ENCODE data around the gene SBK1.
A peak's percentile ranks its signal among the peaks of the same experiment; 100 is the strongest.
"Not testable (repeated sequence)": the region's sequence is repeated elsewhere in the genome, so short reads cannot be mapped to it uniquely, and the experiment has no call there.

Gene SBK1

DNA sequence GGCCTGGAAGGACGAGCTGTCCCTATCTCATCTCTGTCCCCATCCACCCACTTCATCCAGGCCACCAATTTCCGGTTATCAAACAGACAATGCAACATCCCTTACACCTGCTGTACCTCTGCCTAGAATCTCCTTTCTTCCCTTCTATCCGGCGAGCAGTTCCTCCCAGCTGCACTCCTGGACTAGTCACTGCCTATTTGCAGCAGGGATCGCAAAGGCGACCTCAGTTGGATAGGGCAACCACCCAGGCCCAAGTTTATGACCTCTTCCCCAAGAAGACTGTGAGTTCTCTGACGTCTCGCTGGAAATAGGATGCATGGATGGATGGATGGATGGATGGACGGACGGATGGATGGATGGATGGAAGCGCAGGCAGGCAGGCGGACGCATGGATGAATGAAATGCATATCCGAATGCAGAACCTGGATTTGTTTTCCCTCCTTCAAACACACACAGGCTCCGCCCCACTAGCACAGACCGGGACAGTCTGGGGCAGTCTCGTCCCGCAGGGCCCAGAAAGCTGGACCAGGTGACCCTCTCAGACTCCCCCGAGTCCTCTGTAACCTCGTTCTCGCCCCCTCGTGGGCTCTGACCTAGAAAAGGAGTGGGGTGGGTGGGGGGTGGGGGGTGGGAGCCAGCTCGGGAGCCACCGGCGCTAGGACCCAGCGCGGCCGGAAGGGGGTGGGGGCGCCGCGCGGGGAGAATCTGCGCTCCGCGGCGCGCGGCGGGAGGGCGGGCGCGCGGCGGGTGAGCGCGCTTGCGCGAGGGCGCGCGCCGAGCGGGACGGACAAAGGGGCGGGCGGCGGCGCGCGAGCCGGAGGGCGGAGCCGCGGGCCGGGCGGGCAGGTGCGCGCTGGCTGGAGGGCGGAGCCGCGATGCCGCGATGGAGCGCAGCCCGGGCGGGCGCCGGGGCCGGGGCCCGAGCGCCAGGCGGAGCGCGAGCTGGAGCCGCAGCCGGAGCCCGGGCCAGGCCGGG lies at the start of gene SBK1:
Gene SBK1 (plus strand): TSS at position 875 of the 976 bp plus-strand sequence. CDS start 24,867 bp downstream, outside the sequence.
- DNase-seq: peak; percentile 61

DNA sequence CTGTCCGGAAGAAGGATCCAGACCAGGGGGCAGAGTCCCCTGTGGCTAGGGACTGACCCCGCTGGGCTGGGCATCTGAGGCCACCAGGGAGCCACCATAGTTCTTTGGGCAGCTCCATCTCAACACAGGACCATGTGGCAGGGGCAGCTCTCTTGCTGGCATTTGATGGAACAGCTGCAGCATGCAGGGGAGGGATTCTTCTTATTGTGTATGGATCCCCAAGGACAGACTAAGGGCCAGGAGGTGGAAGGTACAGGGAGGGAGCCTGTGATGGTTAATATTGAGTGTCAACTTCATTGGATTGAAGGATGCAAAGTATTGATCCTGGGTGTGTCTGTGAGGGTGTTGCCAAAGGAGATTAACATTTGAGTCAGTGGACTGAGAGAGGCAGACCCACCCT lies 42.8 kb upstream of the SBK1 start:
- not testable (repeated sequence) for DNase-seq

DNA sequence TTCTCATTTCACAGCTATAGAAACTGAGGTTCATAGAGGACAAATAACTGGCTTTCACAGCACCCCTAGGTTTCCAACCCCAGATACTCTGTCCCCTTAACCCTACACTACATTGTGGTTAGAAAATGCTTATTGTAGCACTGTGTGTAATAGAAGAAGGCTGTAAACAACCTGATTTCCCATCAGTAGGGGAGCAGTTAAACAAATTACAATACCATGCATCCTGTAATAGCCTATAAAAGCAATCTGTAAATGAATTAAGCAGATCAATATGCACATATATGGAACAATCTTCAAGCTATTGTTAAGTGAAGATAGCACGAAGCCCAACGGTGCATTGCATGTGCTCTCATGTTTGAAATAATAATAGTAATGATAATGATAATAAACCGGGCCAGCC lies 41.3 kb upstream of the SBK1 start:
- no peak for DNase-seq

DNA sequence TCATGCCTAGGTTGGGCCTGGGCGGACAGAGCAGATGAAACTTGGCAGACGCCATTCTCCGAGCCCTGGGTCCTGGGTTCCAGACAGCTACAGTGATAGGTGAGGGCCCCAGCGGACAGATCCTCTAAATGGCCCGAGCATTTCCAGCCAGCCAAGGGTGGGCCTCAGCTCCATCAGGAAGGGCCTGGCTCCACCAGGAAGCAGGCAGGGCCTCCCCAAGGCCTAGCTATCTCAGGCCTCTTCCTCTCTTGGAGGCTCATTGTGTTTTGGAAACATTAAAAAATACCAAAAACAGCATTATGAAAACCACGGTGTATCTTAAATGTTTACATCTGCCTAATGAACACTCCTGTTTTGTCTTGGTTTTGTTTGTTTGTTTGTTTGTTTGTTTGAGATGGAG lies 38.2 kb upstream of the SBK1 start:
- DNase-seq: no peak

DNA sequence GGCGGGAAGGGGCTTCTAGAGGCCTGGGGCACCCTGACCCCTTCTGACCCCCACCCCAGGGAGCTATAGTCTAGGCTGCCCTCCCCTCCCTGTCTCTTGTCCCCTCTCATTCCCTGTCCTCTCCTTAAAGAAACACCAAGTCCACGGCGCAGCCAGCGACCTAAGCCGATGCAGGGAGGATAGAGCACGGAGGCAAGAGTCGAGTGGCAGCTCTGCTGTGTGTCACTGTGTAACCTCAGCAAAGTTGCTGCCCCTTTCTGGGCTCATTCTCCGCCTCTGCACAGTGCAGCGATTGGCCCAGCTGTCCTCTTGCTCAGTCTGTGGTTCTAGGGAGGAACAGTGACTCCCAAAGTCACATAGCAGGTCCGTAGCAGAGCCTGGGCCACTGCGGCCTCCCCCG lies 36.5 kb upstream of the SBK1 start:
- no peak for DNase-seq

DNA sequence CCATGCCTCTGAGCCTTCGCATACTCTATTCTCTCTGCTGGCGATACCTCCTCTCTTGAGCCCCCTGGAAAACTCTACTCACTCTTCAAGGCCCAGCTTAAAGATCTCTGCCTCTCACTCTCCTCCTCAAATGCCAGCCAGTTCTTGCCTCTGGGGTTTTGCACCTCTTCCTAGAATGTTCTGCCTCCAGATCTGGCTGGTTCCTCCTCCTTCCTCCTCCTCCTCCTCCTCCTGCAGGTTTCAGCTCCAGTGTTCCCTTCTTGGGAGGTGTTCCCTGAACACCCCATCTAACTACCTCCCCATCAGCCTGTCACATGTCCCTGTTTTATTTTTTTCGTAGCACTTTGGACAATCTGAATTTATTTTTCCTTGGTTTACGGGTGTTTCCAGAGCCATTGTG lies 35.1 kb upstream of the SBK1 start:
- no peak for DNase-seq

DNA sequence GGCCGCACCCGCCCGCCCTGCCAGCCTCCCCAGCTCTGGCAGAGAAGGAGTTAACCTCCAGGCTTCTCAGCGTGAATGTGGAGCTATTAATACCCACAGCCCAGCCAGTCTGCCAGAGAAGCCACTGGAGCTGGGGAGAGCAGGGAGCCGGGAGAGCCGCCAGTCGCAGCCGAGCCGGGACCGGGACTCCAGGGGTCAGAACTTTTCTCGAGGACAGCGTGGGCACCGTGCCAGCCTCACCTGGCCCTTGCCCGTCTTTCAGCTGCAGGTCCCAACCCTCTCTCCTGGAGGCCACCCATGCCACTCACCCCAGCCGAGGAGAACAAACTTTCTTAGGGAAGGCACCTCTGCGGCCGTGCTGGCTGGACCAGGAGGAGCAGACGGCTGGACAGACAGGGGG lies 33.8 kb upstream of the SBK1 start:
- DNase-seq: peak; percentile 1

DNA sequence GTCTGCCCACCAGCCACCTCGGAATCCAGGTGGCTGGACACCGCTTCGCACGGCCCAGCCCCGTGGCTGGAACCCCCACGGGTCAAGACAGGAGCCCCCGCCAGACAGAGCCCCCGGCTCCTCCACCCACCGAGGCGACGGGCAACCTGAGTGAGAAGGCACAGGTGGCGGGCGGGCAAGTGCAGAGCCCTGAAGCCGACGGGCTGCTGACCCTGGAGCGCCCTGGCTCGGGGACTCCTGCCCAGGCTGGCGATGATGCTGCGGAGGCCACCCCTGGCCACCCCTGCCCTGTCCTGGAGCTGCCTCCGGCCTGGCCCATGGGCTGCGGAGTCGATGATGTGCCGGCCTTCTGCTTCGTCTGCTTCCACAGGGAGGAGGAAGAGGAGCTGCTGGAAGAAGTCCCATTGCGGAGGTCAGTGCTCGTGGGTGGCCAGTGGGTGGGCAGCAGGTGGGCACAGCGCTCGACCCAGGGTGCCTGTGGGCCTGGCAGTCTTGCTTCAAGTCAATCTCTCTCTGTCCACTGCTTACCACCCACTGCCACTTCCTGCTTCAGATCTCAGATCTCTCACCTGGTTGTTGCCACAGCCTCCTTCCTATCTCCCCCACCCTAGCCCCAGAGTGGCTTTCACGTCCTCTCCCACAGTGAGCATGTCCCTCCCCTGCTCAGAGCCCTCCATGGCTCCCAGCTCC lies 33.1 kb upstream of the SBK1 start:
- DNase-seq: no peak

DNA sequence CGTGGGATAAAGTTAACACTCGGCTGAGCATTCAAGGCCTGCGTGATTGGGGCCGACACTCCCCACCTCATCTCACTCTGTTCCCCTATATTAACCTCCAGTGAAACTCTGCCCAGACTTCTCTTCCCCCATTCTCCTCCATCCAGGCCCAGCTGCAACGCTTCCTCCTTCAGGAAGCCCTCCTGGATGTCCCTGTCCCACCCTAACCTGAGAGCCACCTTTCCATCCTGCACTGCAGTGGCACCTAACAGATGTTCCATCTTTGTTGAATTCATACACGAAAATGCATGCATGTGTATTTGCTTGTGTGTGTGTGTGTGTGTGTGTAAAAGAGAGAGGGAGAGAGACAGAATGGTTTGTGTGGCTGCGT lies 32.6 kb upstream of the SBK1 start:
- no peak for DNase-seq

DNA sequence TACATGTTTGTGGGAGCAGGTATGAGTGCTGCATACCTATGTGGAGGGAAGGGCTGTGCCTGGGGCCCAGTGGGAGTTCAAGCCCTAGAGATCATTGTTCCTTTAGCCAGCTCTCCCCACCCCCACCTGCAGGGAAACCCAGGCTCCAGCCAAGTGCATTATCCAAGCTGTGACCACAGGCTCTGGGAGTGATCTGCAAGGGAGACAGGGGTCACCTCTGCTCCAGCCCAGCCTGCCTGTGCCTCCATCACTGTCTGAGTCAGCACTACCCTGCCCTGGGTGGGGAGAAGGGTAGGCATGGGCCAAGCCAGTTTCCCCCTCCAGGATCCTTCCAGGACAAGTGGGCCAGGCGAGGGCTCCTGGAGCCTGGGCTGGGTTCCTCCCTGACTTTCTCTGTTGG lies 32.1 kb upstream of the SBK1 start:
- DNase-seq: no peak

DNA sequence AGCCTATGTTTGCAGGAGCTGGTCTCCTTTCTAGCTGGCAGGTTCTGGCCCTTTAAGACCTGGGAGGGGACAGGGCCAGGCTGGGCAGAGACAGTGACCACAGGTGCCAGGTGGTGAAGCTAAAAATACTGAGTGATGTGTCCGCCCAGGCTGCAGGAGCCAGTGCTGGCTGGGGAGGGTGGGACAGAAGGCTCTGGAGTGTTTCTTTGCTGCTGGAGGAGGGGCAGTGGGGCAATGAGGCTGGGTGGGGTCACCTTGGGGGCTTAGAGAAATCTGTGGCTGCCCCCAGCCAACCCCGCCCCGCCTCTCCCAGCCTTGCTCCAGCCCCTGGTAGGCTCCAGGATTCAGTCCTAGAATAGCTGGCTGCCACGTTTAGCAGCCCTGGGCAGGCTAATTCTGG lies 30.4 kb upstream of the SBK1 start:
- DNase-seq: no peak

DNA sequence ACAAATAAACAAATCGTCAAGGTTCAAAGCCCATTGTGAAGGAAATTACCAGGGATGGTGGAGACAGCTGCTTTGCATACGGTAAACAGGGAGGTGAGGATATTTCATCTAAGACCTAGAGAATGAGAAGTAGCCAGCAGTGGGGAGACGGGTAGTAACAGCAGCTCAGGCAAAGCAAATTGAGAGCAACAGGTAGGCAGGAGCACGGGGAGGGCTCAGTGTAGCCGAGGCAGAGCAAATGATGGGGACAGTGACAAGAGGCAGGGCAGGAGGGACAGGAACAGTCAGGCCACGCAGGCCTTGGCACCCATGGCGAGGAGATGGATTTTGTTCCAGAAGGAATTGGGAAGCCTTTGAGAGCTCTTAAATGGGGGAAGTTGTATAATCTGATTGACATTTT lies 29.0 kb upstream of the SBK1 start:
- DNase-seq: no peak

DNA sequence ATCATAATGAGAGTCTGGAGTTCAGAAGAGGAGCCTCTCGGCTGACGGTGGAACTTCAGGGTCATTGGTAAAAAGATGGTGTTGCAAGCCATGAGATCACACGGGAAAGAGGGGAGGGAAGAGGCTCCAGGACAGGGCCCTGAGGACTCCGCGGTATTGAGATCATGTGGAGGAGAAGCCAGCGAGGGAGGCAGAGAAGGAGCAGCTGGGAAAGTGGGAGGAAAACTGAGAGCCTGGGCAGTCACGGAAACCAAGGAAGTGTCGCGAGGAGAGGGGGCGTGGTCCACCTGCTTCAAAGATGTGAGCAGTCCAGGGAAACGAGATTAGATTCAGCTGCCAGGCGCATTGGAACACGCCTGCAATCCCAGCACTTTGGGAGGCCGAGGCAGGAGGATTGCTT lies 27.7 kb upstream of the SBK1 start:
- DNase-seq: peak; percentile 56

DNA sequence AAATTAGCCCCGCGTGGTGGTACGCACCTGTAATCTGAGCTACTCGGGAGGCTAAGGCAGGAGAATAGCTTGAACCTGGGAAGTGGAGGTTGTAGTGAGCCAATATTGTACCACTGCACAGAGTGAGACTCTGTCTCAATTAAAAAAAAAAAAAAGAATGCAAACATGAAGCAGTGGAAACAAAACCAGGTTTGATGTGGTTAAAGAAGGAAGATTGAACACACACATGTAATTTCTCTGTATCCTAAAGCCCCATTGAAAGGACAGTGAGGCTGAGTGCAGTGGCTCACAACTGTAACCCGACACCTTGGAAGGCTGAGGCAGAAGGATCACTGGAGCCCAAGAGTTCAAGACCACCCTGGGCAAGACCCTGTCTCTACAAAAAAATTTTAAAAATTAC lies 26.5 kb upstream of the SBK1 start:
- DNase-seq: no peak

DNA sequence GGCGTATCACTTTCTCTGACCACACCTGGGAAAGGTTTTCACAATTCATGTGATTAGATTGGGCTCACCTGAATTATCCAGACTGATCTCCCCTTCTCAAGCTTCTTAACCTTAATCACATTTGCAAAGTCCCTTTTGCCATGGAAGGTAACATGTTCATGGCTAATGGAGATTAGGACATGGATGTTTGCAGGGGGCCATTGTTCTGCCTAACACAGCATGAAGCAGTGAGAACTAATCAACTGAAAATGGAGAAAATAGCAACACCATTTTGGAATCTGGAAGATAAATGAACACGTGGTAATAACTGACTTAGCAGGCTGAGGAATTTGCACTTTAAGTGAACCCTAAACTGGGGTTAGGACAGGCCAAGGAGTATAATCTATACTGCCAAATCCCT lies 25.0 kb upstream of the SBK1 start:
- DNase-seq: no peak

DNA sequence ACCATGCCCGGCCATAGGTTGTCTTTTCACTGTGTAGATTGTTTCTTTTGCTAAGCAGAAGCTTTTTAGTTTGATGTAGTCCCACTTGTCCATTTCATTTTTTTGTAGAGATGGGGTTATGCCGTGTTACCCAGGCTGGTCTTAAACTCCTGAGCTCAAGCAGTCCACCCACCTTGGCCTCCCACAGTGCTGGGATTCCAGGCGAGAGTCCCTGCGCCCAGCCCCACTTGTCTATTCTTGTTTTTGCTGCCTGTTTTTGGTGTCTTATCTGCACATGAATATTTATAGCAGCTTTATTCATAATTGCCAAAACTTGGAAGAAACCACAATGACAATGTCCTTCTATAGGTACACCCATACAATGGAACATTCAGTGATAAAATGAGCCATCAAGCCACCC lies 18.8 kb upstream of the SBK1 start:
- DNase-seq: no peak

DNA sequence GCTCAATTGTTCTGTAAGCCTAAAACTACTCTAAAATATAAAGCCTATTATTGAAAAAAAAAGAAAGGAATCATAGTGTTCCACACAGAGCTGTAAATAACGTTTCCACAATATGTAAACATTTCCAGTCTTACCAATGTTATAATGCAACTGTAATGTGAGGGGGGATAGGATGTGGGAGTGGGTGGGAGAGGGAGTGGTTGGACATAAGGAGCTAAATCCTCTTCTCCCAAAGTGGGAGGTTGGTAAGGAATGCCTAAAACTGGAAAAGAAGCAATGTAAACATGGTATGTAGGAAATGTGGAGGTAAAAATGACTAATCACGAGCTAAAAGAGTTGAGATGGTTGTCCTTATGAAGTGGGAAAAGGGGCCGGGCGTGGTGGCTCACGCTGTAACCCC lies 17.6 kb upstream of the SBK1 start:
- no peak for DNase-seq

DNA sequence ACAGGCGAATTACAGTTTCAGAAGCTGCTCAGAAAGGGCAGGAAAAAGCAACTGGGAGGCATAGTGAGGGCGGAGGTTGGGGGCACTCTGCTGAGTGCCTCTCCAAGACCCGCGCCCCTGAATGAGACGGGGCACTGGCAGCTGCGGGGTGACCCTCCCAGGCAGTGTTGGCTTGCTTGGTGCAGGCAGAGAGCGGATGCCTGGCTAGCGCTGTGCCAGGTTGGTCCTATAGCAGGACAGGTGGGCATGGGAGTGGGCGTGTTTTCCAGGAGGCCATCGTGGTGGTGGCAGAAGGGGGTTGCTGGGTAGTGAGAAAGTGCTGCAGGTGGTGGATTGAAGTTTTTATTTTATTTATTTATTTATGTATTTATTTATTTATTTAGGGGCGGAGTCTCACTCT lies 16.0 kb upstream of the SBK1 start:
- no peak for DNase-seq

DNA sequence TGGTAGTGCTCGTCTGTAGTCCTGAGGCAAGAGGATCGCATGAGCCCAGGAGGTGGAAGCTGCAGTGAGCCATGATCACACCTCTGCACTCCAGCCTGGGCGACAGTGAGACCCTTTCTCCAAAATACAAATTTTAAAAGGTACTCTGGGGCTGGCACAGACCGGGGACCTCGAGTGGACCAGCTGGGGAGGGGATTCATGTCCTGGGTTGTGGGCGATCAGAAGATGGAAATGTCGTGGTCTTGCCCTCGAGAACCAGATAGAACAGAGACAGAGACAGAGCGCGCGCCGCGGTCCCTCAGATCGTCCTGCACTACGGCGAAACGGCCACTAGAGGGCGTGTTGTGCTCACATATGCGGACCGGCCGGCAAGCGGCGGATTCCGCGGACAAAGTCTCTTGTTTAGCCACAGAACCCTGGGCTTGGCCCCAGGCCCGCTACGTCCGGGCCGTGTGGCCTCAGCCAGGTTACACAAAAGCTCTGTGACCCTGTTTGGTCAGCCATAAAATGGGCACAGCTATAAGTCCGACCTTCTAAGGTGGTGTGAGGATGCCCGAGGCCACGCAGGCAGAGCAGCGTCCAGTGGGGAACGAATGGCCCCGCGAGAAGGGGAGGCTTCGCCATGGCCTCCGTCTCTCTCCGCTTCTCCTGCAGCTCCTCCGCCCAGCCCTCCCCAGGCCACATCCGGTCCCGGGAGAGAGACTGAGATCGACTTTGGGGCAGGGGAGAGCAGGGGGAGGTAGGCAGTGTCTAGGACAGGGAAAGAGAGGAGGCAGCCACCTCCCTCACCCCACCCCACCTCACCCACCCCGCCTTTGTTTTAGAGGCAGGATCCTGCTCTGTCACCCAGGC lies 14.6 kb upstream of the SBK1 start:
- peak; percentile 51 for DNase-seq

DNA sequence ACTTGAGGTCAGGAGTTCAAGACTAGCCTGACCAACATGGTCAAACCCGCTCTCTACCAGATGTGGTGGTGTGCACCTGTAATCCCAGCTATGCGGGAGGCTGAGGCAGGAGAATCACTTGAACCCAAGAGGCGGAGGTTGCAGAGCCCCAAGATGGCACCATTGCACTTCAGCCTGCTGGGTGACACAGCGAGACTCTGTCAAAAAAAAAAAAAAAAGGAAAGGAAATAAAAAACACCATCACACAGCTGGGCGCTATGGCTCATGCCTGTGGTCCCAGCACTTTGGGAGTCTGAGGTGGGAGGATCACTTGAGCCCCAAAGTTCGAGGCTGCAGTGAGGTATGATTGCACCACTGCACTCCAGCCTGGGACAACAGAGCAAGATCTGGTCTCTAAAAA lies 13.3 kb upstream of the SBK1 start:
- DNase-seq: no peak

DNA sequence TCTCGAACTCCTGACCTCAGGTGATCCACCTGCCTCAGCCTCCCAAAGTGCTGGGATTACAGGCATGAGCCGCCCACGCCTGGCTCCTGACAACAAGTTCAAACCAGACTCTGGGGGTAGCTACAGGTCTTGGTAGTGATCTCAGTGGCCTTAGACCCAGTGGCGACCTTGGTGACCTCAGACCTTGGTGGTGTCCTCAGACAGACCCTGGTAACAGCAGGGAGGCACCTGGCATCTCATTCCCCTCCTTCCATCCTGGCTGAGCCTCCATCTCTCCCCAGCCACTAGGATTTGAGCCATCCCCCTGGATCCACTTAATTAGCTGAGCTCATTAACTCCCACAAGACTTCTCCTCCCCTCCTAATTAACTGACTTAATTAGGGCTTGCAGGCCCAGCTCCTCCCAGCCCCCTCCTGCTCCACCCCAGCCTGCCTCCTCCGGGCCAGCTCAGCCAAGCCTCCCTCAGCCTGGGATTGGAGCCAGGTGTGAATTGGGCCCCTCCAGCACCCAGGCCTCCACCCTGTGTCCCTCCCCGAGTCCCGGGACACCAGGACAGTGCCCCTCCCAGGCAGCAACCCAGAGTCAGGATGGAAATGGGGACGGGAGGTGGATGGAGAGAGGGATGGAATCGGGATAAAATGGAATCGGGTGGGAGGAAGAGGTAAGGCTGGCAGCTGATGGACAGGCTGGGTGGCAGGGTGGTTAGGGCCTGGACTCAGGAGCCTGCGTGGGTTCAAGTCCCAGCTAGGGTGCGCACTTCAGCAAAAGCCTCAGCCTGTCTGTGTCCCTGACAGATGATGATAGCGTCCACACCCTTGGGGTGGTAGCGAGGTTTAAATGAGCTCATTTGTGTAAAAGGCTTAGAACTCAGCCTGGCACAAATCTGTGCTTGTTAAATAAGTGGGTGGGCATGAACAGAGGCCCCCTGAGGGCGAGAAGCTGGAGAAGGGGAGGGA lies 11.2 kb upstream of the SBK1 start:
- no peak for DNase-seq

DNA sequence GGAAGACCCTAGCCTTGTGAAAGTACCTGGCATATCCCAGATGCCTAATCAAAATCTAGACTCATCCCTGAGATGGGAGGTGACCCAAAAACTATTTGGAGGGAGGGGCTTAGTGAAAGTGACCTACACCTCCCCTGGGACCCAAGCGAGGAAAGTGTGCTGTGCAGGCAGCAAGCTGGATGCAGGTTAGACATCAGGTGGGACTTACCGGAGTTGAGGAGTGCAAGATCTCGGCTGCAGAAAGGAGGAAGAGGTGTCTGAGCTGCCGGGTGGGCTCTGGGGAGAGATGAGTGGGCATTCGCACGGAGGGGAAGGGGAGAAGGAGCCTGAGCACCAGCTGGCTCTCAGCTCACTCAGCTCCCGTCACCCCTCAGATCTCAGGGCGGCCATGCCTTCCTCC lies 10.3 kb upstream of the SBK1 start:
- no peak for DNase-seq

Measured in kidney glomerular epithelial cell (primary cell).